GM23248 (cell line): ENCODE results near the gene ITPA. TPM values are rescaled to one million over a fixed set of nuclear protein-coding genes. Genes with fewer than 3 reads are reported as not detected.

Source experiments
- DNase-seq: peaks from one replicate; pipeline ENCODE4 v3.0.0-alpha.2; 2015
- H2AFZ ChIP-seq: fragments of 200-600 bp; sonication (generic); 2 replicates; pipeline ENCODE4 v1.6.1; 2016; ENCODE audit warnings: antibody characterized with exemption
- H3F3A ChIP-seq: fragments of 200-600 bp; sonication (generic); 2 replicates; pipeline ENCODE4 v1.6.1; 2016; ENCODE audit warnings: mild to moderate bottlenecking, antibody characterized with exemption, mixed run types; ENCODE audit not compliant: insufficient read depth
- H3K27ac ChIP-seq: fragments of 200-600 bp; sonication (generic); 2 replicates; pipeline ENCODE4 v1.5.1; 2016; ENCODE audit warnings: mild to moderate bottlenecking
- H3K27me3 ChIP-seq: fragments of 200-600 bp; sonication (generic); replicated peaks from 2 replicates; pipeline ENCODE4 v1.6.1; 2016; ENCODE audit warnings: mild to moderate bottlenecking; ENCODE audit not compliant: insufficient read depth
- H3K36me3 ChIP-seq: fragments of 200-600 bp; sonication (generic); 2 replicates; pipeline ENCODE4 v1.6.1; 2016; ENCODE audit warnings: low read depth, mild to moderate bottlenecking
- H3K4me1 ChIP-seq: fragments of 200-600 bp; sonication (generic); 2 replicates; pipeline ENCODE4 v1.6.1; 2016; ENCODE audit warnings: mild to moderate bottlenecking; ENCODE audit not compliant: insufficient read depth
- H3K4me2 ChIP-seq: fragments of 200-600 bp; sonication (generic); one replicate; pipeline ENCODE4 v1.6.1; 2016; ENCODE audit warnings: mild to moderate bottlenecking; ENCODE audit not compliant: unreplicated experiment
- H3K4me3 ChIP-seq: fragments of 200-600 bp; sonication (generic); 2 replicates; pipeline ENCODE4 v1.5.1; 2016; ENCODE audit warnings: mild to moderate bottlenecking
- H3K79me2 ChIP-seq: fragments of 200-600 bp; sonication (generic); 2 replicates; pipeline ENCODE4 v1.6.1; 2016; ENCODE audit warnings: mild to moderate bottlenecking; ENCODE audit not compliant: insufficient read depth
- H3K9ac ChIP-seq: fragments of 200-600 bp; sonication (generic); 2 replicates; pipeline ENCODE4 v1.6.1; 2016; ENCODE audit warnings: mild to moderate bottlenecking
- H3K9me2 ChIP-seq: fragments of 200-600 bp; sonication (generic); 2 replicates; pipeline ENCODE4 v1.6.1; 2016; ENCODE audit warnings: mixed run types, mild to moderate bottlenecking, moderate library complexity; ENCODE audit not compliant: insufficient read depth
- H3K9me3 ChIP-seq: fragments of 200-600 bp; sonication (generic); one replicate; pipeline ENCODE4 v1.6.1; 2017; ENCODE audit warnings: low read depth
- H4K20me1 ChIP-seq: fragments of 200-600 bp; sonication (generic); 2 replicates; pipeline ENCODE4 v1.6.0; 2016; ENCODE audit not compliant: insufficient read depth
- EZH2 ChIP-seq: fragments of 200-600 bp; sonication (generic); IDR thresholded peaks from 2 replicates; pipeline ENCODE4 v1.6.1; 2018; ENCODE audit warnings: antibody characterized with exemption, mild to moderate bottlenecking; ENCODE audit not compliant: insufficient read depth, poor library complexity, severe bottlenecking
- EZH2phosphoT487 ChIP-seq: fragments of 200-600 bp; sonication (generic); IDR thresholded peaks from 2 replicates; pipeline ENCODE4 v1.6.1; 2018; ENCODE audit warnings: antibody characterized with exemption, moderate library complexity, mild to moderate bottlenecking, low read depth; ENCODE audit not compliant: insufficient read depth
- WGBS, 2 experiments: methylation state at CpG; one replicate each; pipeline ENCODE4 v1.1.6; 2015 to 2017; ENCODE audit warnings: low lambda C conversion rate in 2 of 2, low coverage in 1 of 2; ENCODE audit errors: missing lambda C conversion rate in 2 of 2; 5-methylcytosine and 5-hydroxymethylcytosine counted together
- in situ Hi-C: fragments of 300-500 bp; cut with MboI; formaldehyde crosslinking; loops from 2 replicates; pipeline ENCODE4 v1.15.0; 2020
- polyA plus RNA-seq: library from polyadenylated mRNA; unstranded; fragments of >200 nt; fragmentation: Nextera tagmentation; extraction: Ambion mirVana; gene quantifications from 2 replicates; pipeline ENCODE4 v1.2.1, GENCODE V29; 2016
- total RNA-seq: library from RNA; depleted of rRNA; stranded (reverse); fragments of >200 nt; shearing (Covaris generic); gene quantifications from 2 replicates; pipeline ENCODE4 v1.2.3, GENCODE V29; 2014

ITPA gene
- total and polyA plus RNA-seq, 2 experiments from 2014 or later = 43.6 to 63.8 TPM

GRCh38 chr20:3242172-3242692, 32.9 kb downstream of the ITPA start:
- in situ Hi-C loops = no loop called here
- DNase-seq = peak; percentile 25
- 58 to 61% methylated on average over 6 of the region's 6 CpGs for WGBS, 2 experiments

GRCh38 chr20:3243718-3244358, 34.5 kb downstream of the ITPA start:
- no peak for TF ChIP-seq EZH2
- no peak for TF ChIP-seq EZH2phosphoT487
- no peak for DNase-seq

More at GRCh38 chr20:3242172-3242692, 32.9 kb downstream of the ITPA start:
- TF ChIP-seq EZH2 (no peak), EZH2phosphoT487 (no peak)
- Histone ChIP-seq H3K9ac (no peak overlapping the region), H3K9me2 (no peaks in the 10 kb centered on the region), H3K4me1 (no peaks in the 10 kb centered on the region), H3K27me3 (peaks cover 8% of the 10 kb centered on the region; the same call in 1 of the 2 replicates), H3K36me3 (no peaks in the 10 kb centered on the region), H3K79me2 (no peaks in the 10 kb centered on the region), H4K20me1 (no peaks in the 10 kb centered on the region), H2AFZ (no peak overlapping the region), H3K4me2 (no peak overlapping the region), H3K4me3 (no peak overlapping the region), H3F3A (0 out of 2 replicates have a peak, but pooled peaks cover 4% of the 10 kb centered on the region), H3K9me3 (no peaks in the 10 kb centered on the region), H3K27ac (no peak overlapping the region)

DNA sequence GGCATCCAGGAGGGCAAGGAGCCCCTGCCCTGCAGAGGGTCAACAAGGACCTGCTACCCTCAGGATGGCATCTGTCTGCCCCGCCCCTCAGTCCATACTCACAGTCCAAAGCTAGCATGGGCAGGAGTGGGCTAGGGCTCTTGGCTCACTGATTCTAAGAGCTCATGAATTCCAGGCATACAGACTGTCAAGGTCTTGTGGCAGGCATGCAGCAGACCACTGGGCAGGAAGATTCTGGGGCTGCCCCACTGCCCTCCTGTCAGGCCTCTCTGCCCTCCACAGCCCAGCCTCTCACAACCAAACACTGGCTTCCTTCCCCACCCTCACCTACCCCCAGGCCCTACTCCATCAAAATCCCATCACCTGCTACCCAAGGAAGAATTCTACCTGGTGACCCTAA, 35.3 kb downstream of the ITPA start:
- DNase-seq = no peak
- in situ Hi-C loops = no loop called here

More at GRCh38 chr20:3243718-3244358, 34.5 kb downstream of the ITPA start:
- Histone ChIP-seq H3K4me1 (0 out of 2 replicates have a peak, but pooled peaks cover under 1% of the 10 kb centered on the region), H3K4me2 (no peak overlapping the region), H3K27ac (no peak overlapping the region), H3K27me3 (no peaks in the 10 kb centered on the region), H3K36me3 (no peaks in the 10 kb centered on the region), H3K9ac (no peak overlapping the region), H2AFZ (no peak overlapping the region), H4K20me1 (no peaks in the 10 kb centered on the region), H3F3A (peaks cover 4% of the 10 kb centered on the region; the same call in 1 of the 2 replicates), H3K79me2 (no peaks in the 10 kb centered on the region), H3K4me3 (no peak overlapping the region), H3K9me3 (no peaks in the 10 kb centered on the region), H3K9me2 (no peaks in the 10 kb centered on the region)
- 60 to 69% methylated on average over 11 of the region's 11 CpGs for WGBS, 2 experiments
- in situ Hi-C loops = no loop called here

DNA sequence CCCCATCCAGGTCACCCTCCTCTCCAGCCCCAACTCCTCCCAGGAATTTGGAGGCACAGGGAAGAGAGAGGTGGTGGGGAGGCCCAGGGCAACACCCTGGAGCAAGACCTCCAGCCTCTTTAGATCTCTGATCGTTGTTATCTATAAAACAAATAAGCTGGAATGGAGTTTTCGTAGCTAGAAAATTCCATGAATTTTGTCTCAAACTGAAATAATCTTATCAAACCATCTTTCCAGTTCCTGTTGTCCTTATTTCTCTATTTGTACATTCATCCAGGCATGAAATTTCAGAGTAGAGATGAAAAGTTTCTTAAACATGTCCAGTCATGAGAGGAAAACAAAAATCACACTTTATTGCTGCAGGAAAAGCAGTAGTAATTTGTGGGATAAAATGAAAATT, 35.9 kb downstream of the ITPA start:
- Histone ChIP-seq H3F3A (peaks cover 4% of the 10 kb centered on the region; the same call in 1 of the 2 replicates), H3K9me3 (no peaks in the 10 kb centered on the region), H3K36me3 (no peaks in the 10 kb centered on the region), H3K4me2 (no peak overlapping the region), H3K9ac (no peak overlapping the region), H3K79me2 (no peaks in the 10 kb centered on the region), H3K9me2 (no peaks in the 10 kb centered on the region), H3K27ac (no peak overlapping the region), H2AFZ (no peak overlapping the region), H3K4me3 (no peak overlapping the region), H3K4me1 (peaks cover 9% of the 10 kb centered on the region; the same call in 1 of the 2 replicates), H4K20me1 (no peaks in the 10 kb centered on the region), H3K27me3 (no peaks in the 10 kb centered on the region)
- in situ Hi-C loops = no loop called here
- TF ChIP-seq EZH2phosphoT487 = no peak
- no peak for TF ChIP-seq EZH2
- 67 to 80% methylated on average over 2 of the region's 2 CpGs for WGBS, 2 experiments
- no peak for DNase-seq

More for the DNA sequence above, 35.3 kb downstream of the ITPA start:
- Histone ChIP-seq H4K20me1 (no peaks in the 10 kb centered on the region), H3K27ac (no peak overlapping the region), H3K4me3 (no peak overlapping the region), H3K9me2 (no peaks in the 10 kb centered on the region), H3K27me3 (no peaks in the 10 kb centered on the region), H3K36me3 (no peaks in the 10 kb centered on the region), H3K9me3 (no peaks in the 10 kb centered on the region), H3K4me2 (no peak overlapping the region), H3K4me1 (peaks cover 8% of the 10 kb centered on the region; the same call in 1 of the 2 replicates), H2AFZ (no peak overlapping the region), H3K9ac (no peak overlapping the region), H3K79me2 (no peaks in the 10 kb centered on the region), H3F3A (peaks cover 4% of the 10 kb centered on the region; the same call in 1 of the 2 replicates)
- 69 to 82% methylated on average over 1 of the region's 1 CpG for WGBS, 2 experiments
- TF ChIP-seq EZH2 = no peak
- TF ChIP-seq EZH2phosphoT487 = no peak
